Measurements from ENCODE around the gene DEXI. TPM values are rescaled to one million over a fixed set of nuclear protein-coding genes. Genes with fewer than 3 reads are reported as not detected.

The DEXI gene
- total RNA-seq, 4 donors from 2014 or later, result 83.9 to 184 (median 127) TPM

- peaks cover 0 to 20% of the 10 kb centered on the region in 2 donors for H3K36me3 ChIP-seq
- in situ Hi-C loops (cut with MboI; ENCODE audit: low sequenced_read_pairs in 4 of 4), result loop anchor here (5.0 to 25.0 kb wide), 5 partner anchors 296 to 846 kb away; no protein-coding TSS in a partner anchor
- intact Hi-C loops (cut with DNase I; ENCODE audit: low total_unique reads), result loop anchor here (10.0 kb wide), 1 partner anchor 679 kb away; no protein-coding TSS in a partner anchor
- no peak overlapping the region for H3K27ac ChIP-seq
- DNase-seq (no peak), ATAC-seq (no peak)
- TF ChIP-seq, protein P1, sequence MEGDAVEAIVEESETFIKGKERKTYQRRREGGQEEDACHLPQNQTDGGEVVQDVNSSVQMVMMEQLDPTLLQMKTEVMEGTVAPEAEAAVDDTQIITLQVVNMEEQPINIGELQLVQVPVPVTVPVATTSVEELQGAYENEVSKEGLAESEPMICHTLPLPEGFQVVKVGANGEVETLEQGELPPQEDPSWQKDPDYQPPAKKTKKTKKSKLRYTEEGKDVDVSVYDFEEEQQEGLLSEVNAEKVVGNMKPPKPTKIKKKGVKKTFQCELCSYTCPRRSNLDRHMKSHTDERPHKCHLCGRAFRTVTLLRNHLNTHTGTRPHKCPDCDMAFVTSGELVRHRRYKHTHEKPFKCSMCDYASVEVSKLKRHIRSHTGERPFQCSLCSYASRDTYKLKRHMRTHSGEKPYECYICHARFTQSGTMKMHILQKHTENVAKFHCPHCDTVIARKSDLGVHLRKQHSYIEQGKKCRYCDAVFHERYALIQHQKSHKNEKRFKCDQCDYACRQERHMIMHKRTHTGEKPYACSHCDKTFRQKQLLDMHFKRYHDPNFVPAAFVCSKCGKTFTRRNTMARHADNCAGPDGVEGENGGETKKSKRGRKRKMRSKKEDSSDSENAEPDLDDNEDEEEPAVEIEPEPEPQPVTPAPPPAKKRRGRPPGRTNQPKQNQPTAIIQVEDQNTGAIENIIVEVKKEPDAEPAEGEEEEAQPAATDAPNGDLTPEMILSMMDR (IDR thresholded peaks at IDR 0.05 in 4 of 5, conservative IDR thresholded peaks at IDR 0.05 in 1 of 5), result no peak
- TF ChIP-seq POLR2A (IDR thresholded peaks at IDR 0.05), result no peak
- H3K27me3 ChIP-seq, result no peaks in the 10 kb centered on the region
- H3K9me3 ChIP-seq, result no peaks in the 10 kb centered on the region
- H3K4me1 ChIP-seq, result peaks cover 9 to 16% of the 10 kb centered on the region in 2 donors
- no peak overlapping the region for H3K4me3 ChIP-seq
These were observed 23.9 kb upstream of the DEXI start for GRCh38 chr16:10966129-10966528.

DNA sequence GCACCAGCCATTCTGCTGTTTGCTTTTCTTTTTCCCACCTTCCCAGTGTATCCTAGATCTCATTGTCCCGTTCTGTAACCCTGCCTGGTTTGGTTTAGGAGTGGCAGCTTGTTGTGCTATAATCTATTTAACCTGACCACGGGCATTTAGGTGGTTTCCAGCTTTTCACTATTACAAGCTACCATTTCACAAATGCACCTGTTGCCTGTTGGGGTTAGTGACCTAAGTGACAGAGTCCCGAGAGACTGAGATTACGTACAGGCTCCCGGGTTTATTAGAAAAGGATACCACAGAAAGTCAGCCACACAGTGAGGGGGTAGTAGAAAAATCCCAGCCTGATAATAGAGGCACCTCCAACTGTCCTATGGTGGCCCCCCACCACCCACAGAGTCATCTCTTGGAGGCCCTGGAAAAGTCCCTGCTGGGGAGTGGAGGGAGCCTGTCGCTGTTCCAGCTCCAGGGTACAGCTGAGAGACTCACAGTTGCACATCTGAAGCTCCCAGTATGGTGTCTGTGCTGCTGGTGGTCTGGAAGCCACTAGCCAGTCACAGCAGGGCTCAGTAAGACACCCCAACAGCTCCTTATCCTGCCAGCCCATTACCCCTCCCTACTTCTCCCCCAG lies 23.3 kb upstream of the DEXI start:
- no peaks in the 10 kb centered on the region for H3K9me3 ChIP-seq
- peaks cover 15 to 22% of the 10 kb centered on the region in 2 donors for H3K4me1 ChIP-seq
- no peak overlapping the region for H3K4me3 ChIP-seq
- DNase-seq, result no peak
- no peak for TF ChIP-seq POLR2A (IDR thresholded peaks at IDR 0.05)
- TF ChIP-seq, protein P1 (IDR thresholded peaks at IDR 0.05 in 4 of 5, conservative IDR thresholded peaks at IDR 0.05 in 1 of 5), result no peak
- peaks cover 0 to 15% of the 10 kb centered on the region in 2 donors for H3K36me3 ChIP-seq
- no peak for ATAC-seq
- H3K27me3 ChIP-seq, result no peaks in the 10 kb centered on the region
- intact Hi-C loops (cut with DNase I; ENCODE audit: low total_unique reads), result loop anchor here (2.0 to 10.0 kb wide), 2 partner anchors 391 to 679 kb away; no protein-coding TSS in a partner anchor
- in situ Hi-C loops (cut with MboI; ENCODE audit: low sequenced_read_pairs in 4 of 4), result loop anchor here (5.0 to 25.0 kb wide), 5 partner anchors 297 to 847 kb away; no protein-coding TSS in a partner anchor
- H3K27ac ChIP-seq, result no peak overlapping the region

GRCh38 chr16:10964891-10965326 lies 22.6 kb upstream of the DEXI start:
- in situ Hi-C loops (cut with MboI; ENCODE audit: low sequenced_read_pairs in 4 of 4), result loop anchor here (5.0 to 25.0 kb wide), 5 partner anchors 297 to 847 kb away; no protein-coding TSS in a partner anchor
- ATAC-seq (no peak), DNase-seq (no peak)
- intact Hi-C loops (cut with DNase I; ENCODE audit: low total_unique reads), result loop anchor here (2.0 to 10.0 kb wide), 4 partner anchors 182 to 952 kb away; partner anchors contain the start of gene GSPT1
- H3K4me3 ChIP-seq, result no peak overlapping the region
- H3K4me1 ChIP-seq, result peaks cover 15 to 24% of the 10 kb centered on the region in 2 donors
- peaks cover 0 to 15% of the 10 kb centered on the region in 2 donors for H3K36me3 ChIP-seq
- TF ChIP-seq, protein P1 (IDR thresholded peaks at IDR 0.05 in 4 of 5, conservative IDR thresholded peaks at IDR 0.05 in 1 of 5), result no peak
- TF ChIP-seq POLR2A (IDR thresholded peaks at IDR 0.05), result no peak
- peak overlapping the region in 2 of 4 donors; percentile 64 to 74 for H3K27ac ChIP-seq
- H3K27me3 ChIP-seq, result no peaks in the 10 kb centered on the region
- no peaks in the 10 kb centered on the region for H3K9me3 ChIP-seq

- intact Hi-C loops (cut with DNase I; ENCODE audit: low total_unique reads), result loop anchor here (2.0 to 10.0 kb wide), 4 partner anchors 183 to 953 kb away; partner anchors contain the start of gene GSPT1
- ATAC-seq (peak; percentile 63 to 90), DNase-seq (peak; percentile 70 to 76)
- H3K9me3 ChIP-seq, result no peaks in the 10 kb centered on the region
- no peaks in the 10 kb centered on the region for H3K27me3 ChIP-seq
- H3K36me3 ChIP-seq, result peaks cover 0 to 15% of the 10 kb centered on the region in 2 donors
- in situ Hi-C loops (cut with MboI; ENCODE audit: low sequenced_read_pairs in 4 of 4), result loop anchor here (10.0 to 25.0 kb wide), 4 partner anchors 391 to 848 kb away; no protein-coding TSS in a partner anchor
- no peak overlapping the region for H3K4me3 ChIP-seq
- peaks cover 15 to 24% of the 10 kb centered on the region in 2 donors for H3K4me1 ChIP-seq
- peak overlapping the region; percentile 57 to 75 (median 69) for H3K27ac ChIP-seq
- no peak for TF ChIP-seq POLR2A (IDR thresholded peaks at IDR 0.05)
- TF ChIP-seq, protein P1 (IDR thresholded peaks at IDR 0.05 in 4 of 5, conservative IDR thresholded peaks at IDR 0.05 in 1 of 5), result peak; percentile 90 to 97 (median 94)
These were observed 22.0 kb upstream of the DEXI start for GRCh38 chr16:10964039-10964890.
